HepG2 (cell line): Measurements from ENCODE around the gene DHRS1. TPM values are rescaled to one million over a fixed set of nuclear protein-coding genes. Genes with fewer than 3 reads are reported as not detected.

Experiments used
- ATAC-seq: fragments of 200-7000 bp; cut with Tn5 transposase; 3 replicates; pipeline ENCODE4 v1.9.1; 2020; ENCODE audit warnings: mild to moderate bottlenecking, moderate library complexity
- BruUV-seq: library from RNA; stranded (reverse); fragments of 400-500 nt; replicated peaks from 2 replicates; lab custom pipeline; 2021; lab: Mats Ljungman, UMichigan
- CTCF ChIA-PET: fragments of 300-600 bp; formaldehyde crosslinking; extraction: SDS; loops from one replicate; lab custom pipeline; 2021; ENCODE audit warnings: low total read pairs, inconsistent platforms, low intra/inter-chr PET ratio; lab: Yijun Ruan, JAX
- POLR2A ChIA-PET: fragments of 350-600 bp; sonication (Branson Sonifier 250); formaldehyde crosslinking; loops from one replicate; lab custom pipeline; 2020; ENCODE audit warnings: antibody characterized with exemption, inconsistent platforms; lab: Yijun Ruan, JAX
- DNase-seq: peaks from one replicate; pipeline ENCODE4 v3.0.0-alpha.2; 2015; ENCODE audit warnings: low spot score
- FAIRE-seq: peaks from 3 replicates; lab custom pipeline; 2011; peaks lifted over from hg19 to GRCh38; lab: Jason Lieb, UNC
- H2AFZ ChIP-seq: one replicate; pipeline ENCODE4 v1.6.1; 2011; ENCODE audit warnings: low read length, inconsistent platforms
- H3K27ac ChIP-seq: fragments of 300-600 bp; 3 replicates; pipeline ENCODE4 v1.8.0; 2011; ENCODE audit warnings: mixed run types, mild to moderate bottlenecking, mixed read lengths, low read length, inconsistent platforms; ENCODE audit not compliant: insufficient read depth; ENCODE audit errors: extremely low read length
- H3K27me3 ChIP-seq, 2 experiments: fragments of 200-600 bp in 1 of 2; 2 replicates in 1 of 2; 3 replicates in 1 of 2; pipeline versions ENCODE4 v1.6.0 to v1.8.0; 2011; ENCODE audit warnings: low read length in 2 of 2, mild to moderate bottlenecking in 2 of 2, moderate library complexity in 2 of 2, inconsistent platforms in 1 of 2; ENCODE audit not compliant: insufficient read depth in 2 of 2, control insufficient read depth in 1 of 2
- H3K36me3 ChIP-seq, 2 experiments: fragments of 200-600 bp in 1 of 2; replicated peaks in 1 of 2; 2 replicates in 1 of 2; 3 replicates in 1 of 2; pipeline versions ENCODE4 v1.5.1 to v1.8.0; 2011; ENCODE audit warnings: low read length in 2 of 2, inconsistent platforms in 1 of 2; ENCODE audit not compliant: insufficient read depth in 2 of 2, control insufficient read depth in 1 of 2
- H3K4me1 ChIP-seq: 2 replicates; pipeline ENCODE4 v1.5.1; 2012; ENCODE audit warnings: low read length, inconsistent platforms; ENCODE audit not compliant: insufficient read depth
- H3K4me2 ChIP-seq: 2 replicates; pipeline ENCODE4 v1.6.0; 2011; ENCODE audit warnings: low read depth, low read length, inconsistent platforms
- H3K4me3 ChIP-seq, 3 experiments: fragments of 200-600 bp in 1 of 3; sonication (generic), shearing (Covaris generic) in 1 of 3; replicated peaks in 1 of 3; 2 replicates each; pipeline ENCODE4 v1.5.1; 2011 to 2016; ENCODE audit warnings: low read length in 3 of 3, inconsistent platforms in 2 of 3, low read depth in 2 of 3, mild to moderate bottlenecking in 2 of 3, control low read depth in 1 of 3, mixed read lengths in 1 of 3; ENCODE audit not compliant: insufficient read depth in 1 of 3
- H3K79me2 ChIP-seq: one replicate; pipeline ENCODE4 v1.6.1; 2011; ENCODE audit warnings: low read length, inconsistent platforms; ENCODE audit not compliant: insufficient read depth
- H3K9ac ChIP-seq: 2 replicates; pipeline ENCODE4 v1.6.0; 2011; ENCODE audit warnings: mild to moderate bottlenecking, low read depth, low read length, inconsistent platforms; ENCODE audit not compliant: insufficient read depth
- H3K9me3 ChIP-seq: 2 replicates; pipeline ENCODE4 v1.5.1; 2012; ENCODE audit warnings: mild to moderate bottlenecking, low read length
- H4K20me1 ChIP-seq: 2 replicates; pipeline ENCODE4 v1.6.0; 2011; ENCODE audit warnings: inconsistent platforms, mild to moderate bottlenecking, low read length, moderate library complexity; ENCODE audit not compliant: insufficient read depth
- ASH2L ChIP-seq: fragments of 300-600, 200-600 bp; sonication (generic); IDR thresholded peaks from 2 replicates; pipeline ENCODE4 v1.7.0; 2017; ENCODE audit warnings: low read depth, mild to moderate bottlenecking, moderate library complexity, mixed read lengths, low read length; ENCODE audit not compliant: insufficient read length
- BHLHE40 ChIP-seq: IDR thresholded peaks from 2 replicates; pipeline ENCODE4 v1.6.1; 2011; ENCODE audit warnings: low read length, improper control_type of control experiment
- FOXK1 ChIP-seq: sonication (generic); formaldehyde crosslinking; IDR thresholded peaks from 2 replicates; pipeline ENCODE4 v1.4.0; 2020; ENCODE audit warnings: low read depth, missing genetic modification reagents, borderline replicate concordance
- JUN ChIP-seq: sonication (generic); formaldehyde crosslinking; IDR thresholded peaks from 2 replicates; pipeline ENCODE4 v1.4.0; 2020; ENCODE audit warnings: mild to moderate bottlenecking, missing genetic modification reagents
- KDM2A ChIP-seq: sonication (generic); formaldehyde crosslinking; IDR thresholded peaks from 2 replicates; pipeline ENCODE4 v1.4.0; 2020; ENCODE audit warnings: low read depth, missing genetic modification reagents, borderline replicate concordance
- MTF2 ChIP-seq: sonication (generic); formaldehyde crosslinking; IDR thresholded peaks from 2 replicates; pipeline ENCODE4 v1.5.0; 2020; ENCODE audit warnings: missing genetic modification reagents, borderline replicate concordance
- PTBP1 ChIP-seq: fragments of 200-400 bp; formaldehyde crosslinking; IDR thresholded peaks from 2 replicates; pipeline ENCODE4 v1.6.1; 2018; ENCODE audit warnings: low read length, low read depth; ENCODE audit not compliant: poor library complexity, severe bottlenecking
- SAP130 ChIP-seq: IDR thresholded peaks from 2 replicates; pipeline ENCODE4 v1.6.1; 2016; ENCODE audit warnings: low read depth
- SMAD9 ChIP-seq: sonication (generic); formaldehyde crosslinking; IDR thresholded peaks from 2 replicates; pipeline ENCODE4 v1.5.1; 2020; ENCODE audit warnings: mild to moderate bottlenecking, missing genetic modification reagents
- U2AF2 ChIP-seq: fragments of 200-400 bp; formaldehyde crosslinking; IDR thresholded peaks from 2 replicates; pipeline ENCODE4 v1.6.1; 2017; ENCODE audit warnings: low read depth, mild to moderate bottlenecking, low read length
- ZBTB42 ChIP-seq: sonication (generic); formaldehyde crosslinking; IDR thresholded peaks from 2 replicates; pipeline ENCODE4 v1.5.0; 2020; ENCODE audit warnings: mild to moderate bottlenecking, missing genetic modification reagents
- ZBTB7A ChIP-seq: sonication (generic); formaldehyde crosslinking; IDR thresholded peaks from 2 replicates; pipeline ENCODE4 v1.8.0; 2022; ENCODE audit warnings: mild to moderate bottlenecking, missing genetic modification reagents
- ZNF816 ChIP-seq: sonication (generic); formaldehyde crosslinking; IDR thresholded peaks from 2 replicates; pipeline ENCODE4 v1.8.0; 2022; ENCODE audit warnings: missing genetic modification reagents, mild to moderate bottlenecking, borderline replicate concordance
- WGBS: methylation state at CpG from one replicate; pipeline ENCODE4 v1.1.6; 2017; ENCODE audit warnings: low lambda C conversion rate; 5-methylcytosine and 5-hydroxymethylcytosine counted together
- in situ Hi-C: cut with HindIII; loops from 2 replicates; pipeline ENCODE4 v1.10.0; 2017; ENCODE audit warnings: low pct_unique_long_range_greater_than_20kb; ENCODE audit not compliant: extremely low pct_ligation_motif_present
- intact Hi-C: fragments of 100-400 bp; cut with micrococcal nuclease; formaldehyde crosslinking; loops from one replicate; pipeline ENCODE4 v1.10.0; 2022; ENCODE audit not compliant: unreplicated experiment
- polyA plus RNA-seq, 8 experiments: library from polyadenylated mRNA; depleted of rRNA in 3 of 8; stranded (reverse) in 7 of 8; unstranded in 1 of 8; fragments of >200 nt; fragmentation: Illumina TruSeq in 4 of 8; extraction: Trizol in 4 of 8; gene quantifications; 2 replicates each; pipeline versions ENCODE4 v1.2.1 to v1.2.3, GENCODE V29; 2011 to 2016; ENCODE audit warnings: low read depth in 4 of 8, missing spikeins in 1 of 8, mixed read lengths in 1 of 8; ENCODE audit not compliant: insufficient read depth in 1 of 8
- total RNA-seq, 5 experiments: library from RNA; depleted of rRNA; stranded (reverse); fragments of >200 nt; fragmentation: Illumina TruSeq; extraction: Trizol; gene quantifications; 2 replicates each; pipeline ENCODE4 v1.2.3, GENCODE V29; 2016; ENCODE audit warnings: low read depth in 1 of 5
- TF ChIP-seq, protein P1 (sequence below): sonication (generic); formaldehyde crosslinking; IDR thresholded peaks from 2 replicates; pipeline ENCODE4 v1.4.0; 2020; ENCODE audit warnings: missing genetic modification reagents
- TF ChIP-seq, protein P2 (sequence below): sonication (generic); formaldehyde crosslinking; IDR thresholded peaks from 2 replicates; pipeline ENCODE4 v1.4.0; 2020; ENCODE audit warnings: mild to moderate bottlenecking, missing genetic modification reagents
- TF ChIP-seq, protein P3 (sequence below): sonication (generic); formaldehyde crosslinking; conservative IDR thresholded peaks from 2 replicates; pipeline ENCODE4 v1.4.0; 2020; ENCODE audit warnings: mild to moderate bottlenecking, missing genetic modification reagents, moderate library complexity

The DHRS1 gene
- total and polyA plus RNA-seq, 2 of the 13 experiments (the other 11 are each of a cell fraction or from before 2014, with no cell fraction given) = 49.8 to 60.8 TPM

DNA sequence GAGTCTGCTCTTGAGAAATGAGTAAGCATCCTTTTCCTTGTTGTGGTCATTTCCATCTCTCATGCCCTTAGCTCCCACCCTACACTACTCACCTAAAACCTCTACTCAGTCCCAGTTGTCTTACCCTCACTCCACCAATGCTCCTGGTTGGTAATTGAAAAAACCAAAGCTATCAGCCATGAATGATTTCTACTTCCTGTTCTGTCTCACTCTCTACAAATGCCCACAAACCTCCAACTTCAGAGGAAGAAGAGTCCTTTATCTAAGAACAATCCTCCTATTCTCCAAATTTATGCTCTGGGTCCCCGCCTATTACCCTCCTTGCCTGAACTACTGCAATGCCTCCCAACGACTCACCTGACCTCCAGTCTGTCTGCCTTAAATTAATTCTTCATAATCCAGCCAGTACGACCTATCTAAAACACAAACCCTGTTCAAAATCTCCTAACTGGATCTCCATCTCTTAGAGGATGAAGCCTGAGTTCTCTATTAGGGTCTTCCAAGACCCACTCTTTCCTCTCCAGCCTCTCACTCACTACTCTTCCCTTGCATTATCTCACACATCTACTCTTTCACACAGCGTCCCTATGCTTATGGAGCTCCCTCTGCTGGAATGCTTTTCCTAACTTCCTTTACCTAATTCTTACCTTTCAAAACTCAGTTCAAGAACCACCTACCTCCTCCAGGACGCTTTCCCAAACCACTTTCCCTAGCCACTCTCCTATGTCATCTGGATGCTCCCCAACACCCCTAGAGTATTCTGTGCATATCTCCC lies 2.2 kb downstream of the DHRS1 start:
- FAIRE-seq = peak; percentile 60
- H3K4me2 ChIP-seq = peak overlapping the region; percentile 34
- no peak for TF ChIP-seq ASH2L
- TF ChIP-seq SMAD9 = no peak; the same call in 1 of the 2 replicates
- no peak for TF ChIP-seq U2AF2
- no peak for TF ChIP-seq PTBP1
- TF ChIP-seq, protein P1, sequence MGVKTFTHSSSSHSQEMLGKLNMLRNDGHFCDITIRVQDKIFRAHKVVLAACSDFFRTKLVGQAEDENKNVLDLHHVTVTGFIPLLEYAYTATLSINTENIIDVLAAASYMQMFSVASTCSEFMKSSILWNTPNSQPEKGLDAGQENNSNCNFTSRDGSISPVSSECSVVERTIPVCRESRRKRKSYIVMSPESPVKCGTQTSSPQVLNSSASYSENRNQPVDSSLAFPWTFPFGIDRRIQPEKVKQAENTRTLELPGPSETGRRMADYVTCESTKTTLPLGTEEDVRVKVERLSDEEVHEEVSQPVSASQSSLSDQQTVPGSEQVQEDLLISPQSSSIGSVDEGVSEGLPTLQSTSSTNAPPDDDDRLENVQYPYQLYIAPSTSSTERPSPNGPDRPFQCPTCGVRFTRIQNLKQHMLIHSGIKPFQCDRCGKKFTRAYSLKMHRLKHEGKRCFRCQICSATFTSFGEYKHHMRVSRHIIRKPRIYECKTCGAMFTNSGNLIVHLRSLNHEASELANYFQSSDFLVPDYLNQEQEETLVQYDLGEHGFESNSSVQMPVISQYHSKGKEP (CRISPR knock-in tag) = no peak
- no peak for TF ChIP-seq KDM2A
- TF ChIP-seq FOXK1 (CRISPR knock-in tag) = peak; percentile 54; the same call in 1 of the 2 replicates
- no peak for TF ChIP-seq ZBTB7A (CRISPR knock-in tag)
- no peak for TF ChIP-seq ZBTB42 (CRISPR knock-in tag)
- peak; percentile 81 for TF ChIP-seq SAP130 (CRISPR knock-in tag)
- TF ChIP-seq BHLHE40 = no peak
- no peak for TF ChIP-seq ZNF816
- TF ChIP-seq MTF2 (CRISPR knock-in tag) = no peak
- TF ChIP-seq, protein P2, sequence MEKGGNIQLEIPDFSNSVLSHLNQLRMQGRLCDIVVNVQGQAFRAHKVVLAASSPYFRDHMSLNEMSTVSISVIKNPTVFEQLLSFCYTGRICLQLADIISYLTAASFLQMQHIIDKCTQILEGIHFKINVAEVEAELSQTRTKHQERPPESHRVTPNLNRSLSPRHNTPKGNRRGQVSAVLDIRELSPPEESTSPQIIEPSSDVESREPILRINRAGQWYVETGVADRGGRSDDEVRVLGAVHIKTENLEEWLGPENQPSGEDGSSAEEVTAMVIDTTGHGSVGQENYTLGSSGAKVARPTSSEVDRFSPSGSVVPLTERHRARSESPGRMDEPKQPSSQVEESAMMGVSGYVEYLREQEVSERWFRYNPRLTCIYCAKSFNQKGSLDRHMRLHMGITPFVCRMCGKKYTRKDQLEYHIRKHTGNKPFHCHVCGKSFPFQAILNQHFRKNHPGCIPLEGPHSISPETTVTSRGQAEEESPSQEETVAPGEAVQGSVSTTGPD (CRISPR knock-in tag) = no peak
- no peak; the same call in 1 of the 2 replicates for TF ChIP-seq JUN
- TF ChIP-seq, protein P3, sequence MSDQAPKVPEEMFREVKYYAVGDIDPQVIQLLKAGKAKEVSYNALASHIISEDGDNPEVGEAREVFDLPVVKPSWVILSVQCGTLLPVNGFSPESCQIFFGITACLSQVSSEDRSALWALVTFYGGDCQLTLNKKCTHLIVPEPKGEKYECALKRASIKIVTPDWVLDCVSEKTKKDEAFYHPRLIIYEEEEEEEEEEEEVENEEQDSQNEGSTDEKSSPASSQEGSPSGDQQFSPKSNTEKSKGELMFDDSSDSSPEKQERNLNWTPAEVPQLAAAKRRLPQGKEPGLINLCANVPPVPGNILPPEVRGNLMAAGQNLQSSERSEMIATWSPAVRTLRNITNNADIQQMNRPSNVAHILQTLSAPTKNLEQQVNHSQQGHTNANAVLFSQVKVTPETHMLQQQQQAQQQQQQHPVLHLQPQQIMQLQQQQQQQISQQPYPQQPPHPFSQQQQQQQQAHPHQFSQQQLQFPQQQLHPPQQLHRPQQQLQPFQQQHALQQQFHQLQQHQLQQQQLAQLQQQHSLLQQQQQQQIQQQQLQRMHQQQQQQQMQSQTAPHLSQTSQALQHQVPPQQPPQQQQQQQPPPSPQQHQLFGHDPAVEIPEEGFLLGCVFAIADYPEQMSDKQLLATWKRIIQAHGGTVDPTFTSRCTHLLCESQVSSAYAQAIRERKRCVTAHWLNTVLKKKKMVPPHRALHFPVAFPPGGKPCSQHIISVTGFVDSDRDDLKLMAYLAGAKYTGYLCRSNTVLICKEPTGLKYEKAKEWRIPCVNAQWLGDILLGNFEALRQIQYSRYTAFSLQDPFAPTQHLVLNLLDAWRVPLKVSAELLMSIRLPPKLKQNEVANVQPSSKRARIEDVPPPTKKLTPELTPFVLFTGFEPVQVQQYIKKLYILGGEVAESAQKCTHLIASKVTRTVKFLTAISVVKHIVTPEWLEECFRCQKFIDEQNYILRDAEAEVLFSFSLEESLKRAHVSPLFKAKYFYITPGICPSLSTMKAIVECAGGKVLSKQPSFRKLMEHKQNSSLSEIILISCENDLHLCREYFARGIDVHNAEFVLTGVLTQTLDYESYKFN (CRISPR knock-in tag) = no peak

More for the DNA sequence above, 2.2 kb downstream of the DHRS1 start:
- intact Hi-C loops (loop anchor here (1.0 to 10.0 kb wide), 7 partner anchors 26 to 993 kb away; partner anchors contain the start of genes BCL2L2, MDP1, PPP1R3E and RABGGTA), in situ Hi-C loops (loop anchor here (5.0 kb wide), 1 partner anchor 55 kb away; the partner anchor contains the start of gene TINF2)
- Histone ChIP-seq H2AFZ (no peak overlapping the region), H3K4me1 (peaks cover 45% of the 10 kb centered on the region), H3K4me3 (no peak overlapping the region; a peak in 1 of 6 replicates), H3K36me3 (peaks cover 30 to 48% of the 10 kb centered on the region in 2 experiments), H3K27ac (peak overlapping the region; percentile 5), H4K20me1 (0 out of 2 replicates have a peak, but pooled peaks cover 4% of the 10 kb centered on the region), H3K9me3 (no peaks in the 10 kb centered on the region), H3K27me3 (no peaks in the 10 kb centered on the region; a peak in 1 of 5 replicates), H3K79me2 (peaks cover 39% of the 10 kb centered on the region), H3K9ac (no peak overlapping the region)
- peak; percentile 43 for ATAC-seq
- POLR2A ChIA-PET = interaction anchor here (0.7 to 24.7 kb wide), 17 partner anchors 7 to 239 kb away, joined by 3 to 850 read pairs (median 11); partner anchors contain the start of genes CHMP4A, CIDEB, DCAF11 and EMC9
- BruUV-seq = no TSS peak
- 57% methylated on average over 5 of the region's 5 CpGs for WGBS
- peak; percentile 87 for DNase-seq
- CTCF ChIA-PET = interaction anchor here (1.0 to 5.7 kb wide), 15 partner anchors 9 to 283 kb away, joined by 3 to 217 read pairs (median 7); partner anchors contain the start of genes CHMP4A, CIDEB, IRF9 and LTB4R2
